GM23338 (cell line): ENCODE measurements around the gene CNTN5. TPM values are rescaled to one million over a fixed set of nuclear protein-coding genes. Genes with fewer than 3 reads are reported as not detected.

Experiments
- ATAC-seq: fragments of 200-7000 bp; cut with Tn5 transposase; 3 replicates; pipeline ENCODE4 v1.9.1; 2020
- DNase-seq: peaks from one replicate; pipeline ENCODE4 v3.0.0-alpha.2; 2015; ENCODE audit warnings: low spot score
- H2AFZ ChIP-seq: fragments of 200-600 bp; sonication (generic); 2 replicates; pipeline ENCODE4 v1.8.0; 2016; ENCODE audit warnings: antibody characterized with exemption, mild to moderate bottlenecking, moderate library complexity
- H3F3A ChIP-seq: fragments of 200-600 bp; sonication (generic); replicated peaks from 2 replicates; pipeline ENCODE4 v1.8.0; 2017; ENCODE audit warnings: antibody characterized with exemption, mixed run types, low read depth
- H3K27ac ChIP-seq: fragments of 200-600 bp; sonication (generic); 2 replicates; pipeline ENCODE4 v1.6.1; 2016; ENCODE audit warnings: low read depth
- H3K27me3 ChIP-seq: fragments of 200-600 bp; sonication (generic); 2 replicates; pipeline ENCODE4 v1.8.0; 2016; ENCODE audit warnings: mild to moderate bottlenecking, mixed run types, moderate library complexity; ENCODE audit not compliant: insufficient read depth
- H3K36me3 ChIP-seq: fragments of 200-600 bp; sonication (generic); 2 replicates; pipeline ENCODE4 v1.8.0; 2016; ENCODE audit warnings: mild to moderate bottlenecking; ENCODE audit not compliant: insufficient read depth
- H3K4me1 ChIP-seq: fragments of 200-600 bp; sonication (generic); 2 replicates; pipeline ENCODE4 v1.8.0; 2016; ENCODE audit warnings: mild to moderate bottlenecking, moderate library complexity; ENCODE audit not compliant: insufficient read depth
- H3K4me2 ChIP-seq: fragments of 200-600 bp; sonication (generic); 2 replicates; pipeline ENCODE4 v1.7.1; 2017; ENCODE audit warnings: mixed run types
- H3K4me3 ChIP-seq: fragments of 200-600 bp; sonication (generic); 2 replicates; pipeline ENCODE4 v1.6.1; 2016; ENCODE audit warnings: mixed run types
- H3K79me2 ChIP-seq: fragments of 200-600 bp; sonication (generic); replicated peaks from 2 replicates; pipeline ENCODE4 v1.8.0; 2017; ENCODE audit warnings: mild to moderate bottlenecking; ENCODE audit not compliant: insufficient read depth
- H3K9me2 ChIP-seq: fragments of 200-600 bp; sonication (generic); 2 replicates; pipeline ENCODE4 v1.8.0; 2017; ENCODE audit not compliant: insufficient read depth
- H4K20me1 ChIP-seq: fragments of 200-600 bp; sonication (generic); replicated peaks from 2 replicates; pipeline ENCODE4 v1.8.0; 2017; ENCODE audit warnings: mild to moderate bottlenecking; ENCODE audit not compliant: insufficient read depth
- H3K27ac Mint-ChIP-seq: 2 replicates; pipeline ENCODE4 v1.8.0; 2020; ENCODE audit warnings: inconsistent platforms, mild to moderate bottlenecking, moderate library complexity, mixed read lengths
- H3K27me3 Mint-ChIP-seq: 3 replicates; pipeline ENCODE4 v1.8.0; 2022; ENCODE audit warnings: low read depth, mild to moderate bottlenecking, moderate library complexity, mixed read lengths, inconsistent platforms; ENCODE audit not compliant: insufficient read depth, poor library complexity
- H3K36me3 Mint-ChIP-seq: 3 replicates; pipeline ENCODE4 v1.8.0; 2021; ENCODE audit warnings: low read depth, mild to moderate bottlenecking, inconsistent platforms, moderate library complexity, mixed read lengths
- H3K4me1 Mint-ChIP-seq: 3 replicates; pipeline ENCODE4 v1.8.0; 2020; ENCODE audit warnings: mild to moderate bottlenecking, inconsistent platforms, mixed read lengths
- H3K4me3 Mint-ChIP-seq: 3 replicates; pipeline ENCODE4 v1.8.0; 2021; ENCODE audit warnings: moderate library complexity, mild to moderate bottlenecking, inconsistent platforms, mixed read lengths
- H3K9me3 Mint-ChIP-seq: 3 replicates; pipeline ENCODE4 v1.8.0; 2020; ENCODE audit warnings: moderate library complexity, mild to moderate bottlenecking, inconsistent platforms, mixed read lengths
- CREB1 ChIP-seq: fragments of 250-450 bp; sonication (Bioruptor Pico); IDR thresholded peaks from 2 replicates; pipeline ENCODE4 v1.5.0; 2020; ENCODE audit warnings: low read depth, mild to moderate bottlenecking, moderate library complexity
- EZH2 ChIP-seq: fragments of 200-600 bp; sonication (generic); IDR thresholded peaks from one replicate; pipeline ENCODE4 v1.8.0; 2017; ENCODE audit warnings: antibody characterized with exemption, mild to moderate bottlenecking, low read depth; ENCODE audit not compliant: unreplicated experiment
- EZH2phosphoT487 ChIP-seq: fragments of 200-600 bp; sonication (generic); IDR thresholded peaks from one replicate; pipeline ENCODE4 v1.8.1; 2018; ENCODE audit warnings: antibody characterized with exemption; ENCODE audit not compliant: unreplicated experiment
- JUNB ChIP-seq: IDR thresholded peaks from one replicate; pipeline ENCODE4 v1.6.1; 2016; ENCODE audit warnings: antibody characterized with exemption; ENCODE audit not compliant: unreplicated experiment
- NANOG ChIP-seq: IDR thresholded peaks from 2 replicates; pipeline ENCODE4 v1.6.1; 2016; ENCODE audit warnings: antibody characterized with exemption, borderline replicate concordance
- POLR2AphosphoS5 ChIP-seq: IDR thresholded peaks from 2 replicates; pipeline ENCODE4 v1.6.1; 2016; ENCODE audit warnings: antibody characterized with exemption, low read depth
- STAT1 ChIP-seq: IDR thresholded peaks from one replicate; pipeline ENCODE4 v1.6.1; 2016; ENCODE audit warnings: antibody characterized with exemption; ENCODE audit not compliant: unreplicated experiment
- ZNF114 ChIP-seq: fragments of 250-450 bp; sonication (Bioruptor Pico); IDR thresholded peaks from 2 replicates; pipeline ENCODE4 v1.5.0; 2020; ENCODE audit warnings: mild to moderate bottlenecking, moderate library complexity
- ZNF331 ChIP-seq: fragments of 250-450 bp; sonication (Bioruptor Pico); IDR thresholded peaks from 2 replicates; pipeline ENCODE4 v1.5.0; 2020; ENCODE audit warnings: low read depth, mild to moderate bottlenecking, moderate library complexity
- polyA plus RNA-seq: library from polyadenylated mRNA; unstranded; fragments of >200 nt; fragmentation: Nextera tagmentation; extraction: Ambion mirVana; gene quantifications from 2 replicates; pipeline ENCODE4 v1.2.1, GENCODE V29; 2016
- total RNA-seq: library from RNA; depleted of rRNA; stranded (reverse); fragments of >200 nt; shearing (Covaris generic); gene quantifications from 2 replicates; pipeline ENCODE4 v1.2.3, GENCODE V29; 2014
- TF ChIP-seq, protein P1 (sequence below): fragments of 250-450 bp; sonication (Bioruptor Pico); IDR thresholded peaks from 2 replicates; pipeline ENCODE4 v1.5.0; 2020; ENCODE audit warnings: mild to moderate bottlenecking, moderate library complexity
- TF ChIP-seq, protein P2 (sequence below): IDR thresholded peaks from one replicate; pipeline ENCODE4 v1.6.1; 2018; ENCODE audit warnings: antibody characterized with exemption; ENCODE audit not compliant: unreplicated experiment
- TF ChIP-seq, protein P3 (sequence below), 2 experiments: fragments of 200-600 bp in 1 of 2; sonication (generic) in 1 of 2; conservative IDR thresholded peaks; 2 replicates each; pipeline versions ENCODE4 v1.5.1 to v1.6.1; 2016 to 2017; ENCODE audit warnings: antibody characterized with exemption in 2 of 2, low read depth in 2 of 2, mild to moderate bottlenecking in 2 of 2, moderate library complexity in 1 of 2
- TF ChIP-seq, protein P4 (sequence below): IDR thresholded peaks from 2 replicates; pipeline ENCODE4 v1.6.1; 2016; ENCODE audit warnings: antibody characterized with exemption

CNTN5 gene
- total and polyA plus RNA-seq, 2 experiments from 2014 or later = not detected

DNA sequence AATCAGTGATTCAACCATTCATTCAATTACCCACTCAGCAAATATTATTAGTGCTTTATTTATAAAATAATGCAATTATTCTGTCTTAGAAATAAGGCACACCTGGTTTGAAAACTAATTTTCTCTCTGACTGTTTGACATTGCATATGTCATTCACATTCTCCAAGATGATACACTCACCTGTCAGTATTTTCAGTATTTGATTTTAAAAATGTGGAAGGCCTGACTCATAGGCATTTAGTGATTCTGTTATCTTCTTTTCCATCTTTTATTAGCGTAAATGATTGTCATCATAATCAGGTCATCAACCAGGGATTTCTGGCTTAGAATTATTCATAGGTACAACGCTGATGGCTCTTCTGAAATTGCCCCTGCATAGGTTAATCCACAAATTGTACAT is 480.9 kb downstream of the CNTN5 start:
- TF ChIP-seq, protein P1, sequence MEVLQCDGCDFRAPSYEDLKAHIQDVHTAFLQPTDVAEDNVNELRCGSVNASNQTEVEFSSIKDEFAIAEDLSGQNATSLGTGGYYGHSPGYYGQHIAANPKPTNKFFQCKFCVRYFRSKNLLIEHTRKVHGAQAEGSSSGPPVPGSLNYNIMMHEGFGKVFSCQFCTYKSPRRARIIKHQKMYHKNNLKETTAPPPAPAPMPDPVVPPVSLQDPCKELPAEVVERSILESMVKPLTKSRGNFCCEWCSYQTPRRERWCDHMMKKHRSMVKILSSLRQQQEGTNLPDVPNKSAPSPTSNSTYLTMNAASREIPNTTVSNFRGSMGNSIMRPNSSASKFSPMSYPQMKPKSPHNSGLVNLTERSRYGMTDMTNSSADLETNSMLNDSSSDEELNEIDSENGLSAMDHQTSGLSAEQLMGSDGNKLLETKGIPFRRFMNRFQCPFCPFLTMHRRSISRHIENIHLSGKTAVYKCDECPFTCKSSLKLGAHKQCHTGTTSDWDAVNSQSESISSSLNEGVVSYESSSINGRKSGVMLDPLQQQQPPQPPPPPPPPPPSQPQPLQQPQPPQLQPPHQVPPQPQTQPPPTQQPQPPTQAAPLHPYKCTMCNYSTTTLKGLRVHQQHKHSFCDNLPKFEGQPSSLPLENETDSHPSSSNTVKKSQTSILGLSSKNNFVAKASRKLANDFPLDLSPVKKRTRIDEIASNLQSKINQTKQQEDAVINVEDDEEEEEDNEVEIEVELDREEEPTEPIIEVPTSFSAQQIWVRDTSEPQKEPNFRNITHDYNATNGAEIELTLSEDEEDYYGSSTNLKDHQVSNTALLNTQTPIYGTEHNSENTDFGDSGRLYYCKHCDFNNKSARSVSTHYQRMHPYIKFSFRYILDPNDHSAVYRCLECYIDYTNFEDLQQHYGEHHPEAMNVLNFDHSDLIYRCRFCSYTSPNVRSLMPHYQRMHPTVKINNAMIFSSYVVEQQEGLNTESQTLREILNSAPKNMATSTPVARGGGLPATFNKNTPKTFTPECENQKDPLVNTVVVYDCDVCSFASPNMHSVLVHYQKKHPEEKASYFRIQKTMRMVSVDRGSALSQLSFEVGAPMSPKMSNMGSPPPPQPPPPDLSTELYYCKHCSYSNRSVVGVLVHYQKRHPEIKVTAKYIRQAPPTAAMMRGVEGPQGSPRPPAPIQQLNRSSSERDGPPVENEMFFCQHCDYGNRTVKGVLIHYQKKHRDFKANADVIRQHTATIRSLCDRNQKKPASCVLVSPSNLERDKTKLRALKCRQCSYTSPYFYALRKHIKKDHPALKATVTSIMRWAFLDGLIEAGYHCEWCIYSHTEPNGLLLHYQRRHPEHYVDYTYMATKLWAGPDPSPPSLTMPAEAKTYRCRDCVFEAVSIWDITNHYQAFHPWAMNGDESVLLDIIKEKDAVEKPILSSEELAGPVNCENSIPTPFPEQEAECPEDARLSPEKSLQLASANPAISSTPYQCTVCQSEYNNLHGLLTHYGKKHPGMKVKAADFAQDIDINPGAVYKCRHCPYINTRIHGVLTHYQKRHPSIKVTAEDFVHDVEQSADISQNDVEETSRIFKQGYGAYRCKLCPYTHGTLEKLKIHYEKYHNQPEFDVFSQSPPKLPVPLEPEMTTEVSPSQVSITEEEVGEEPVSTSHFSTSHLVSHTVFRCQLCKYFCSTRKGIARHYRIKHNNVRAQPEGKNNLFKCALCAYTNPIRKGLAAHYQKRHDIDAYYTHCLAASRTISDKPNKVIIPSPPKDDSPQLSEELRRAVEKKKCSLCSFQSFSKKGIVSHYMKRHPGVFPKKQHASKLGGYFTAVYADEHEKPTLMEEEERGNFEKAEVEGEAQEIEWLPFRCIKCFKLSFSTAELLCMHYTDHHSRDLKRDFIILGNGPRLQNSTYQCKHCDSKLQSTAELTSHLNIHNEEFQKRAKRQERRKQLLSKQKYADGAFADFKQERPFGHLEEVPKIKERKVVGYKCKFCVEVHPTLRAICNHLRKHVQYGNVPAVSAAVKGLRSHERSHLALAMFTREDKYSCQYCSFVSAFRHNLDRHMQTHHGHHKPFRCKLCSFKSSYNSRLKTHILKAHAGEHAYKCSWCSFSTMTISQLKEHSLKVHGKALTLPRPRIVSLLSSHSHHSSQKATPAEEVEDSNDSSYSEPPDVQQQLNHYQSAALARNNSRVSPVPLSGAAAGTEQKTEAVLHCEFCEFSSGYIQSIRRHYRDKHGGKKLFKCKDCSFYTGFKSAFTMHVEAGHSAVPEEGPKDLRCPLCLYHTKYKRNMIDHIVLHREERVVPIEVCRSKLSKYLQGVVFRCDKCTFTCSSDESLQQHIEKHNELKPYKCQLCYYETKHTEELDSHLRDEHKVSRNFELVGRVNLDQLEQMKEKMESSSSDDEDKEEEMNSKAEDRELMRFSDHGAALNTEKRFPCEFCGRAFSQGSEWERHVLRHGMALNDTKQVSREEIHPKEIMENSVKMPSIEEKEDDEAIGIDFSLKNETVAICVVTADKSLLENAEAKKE (CRISPR knock-in tag) = no peak
- TF ChIP-seq EZH2phosphoT487 (no peak), STAT1 (no peak), CREB1 (CRISPR knock-in tag) (no peak), JUNB (no peak), ZNF331 (CRISPR knock-in tag) (no peak), EZH2 (no peak), ZNF114 (CRISPR knock-in tag) (no peak), NANOG (no peak), POLR2AphosphoS5 (no peak)
- TF ChIP-seq, protein P2, sequence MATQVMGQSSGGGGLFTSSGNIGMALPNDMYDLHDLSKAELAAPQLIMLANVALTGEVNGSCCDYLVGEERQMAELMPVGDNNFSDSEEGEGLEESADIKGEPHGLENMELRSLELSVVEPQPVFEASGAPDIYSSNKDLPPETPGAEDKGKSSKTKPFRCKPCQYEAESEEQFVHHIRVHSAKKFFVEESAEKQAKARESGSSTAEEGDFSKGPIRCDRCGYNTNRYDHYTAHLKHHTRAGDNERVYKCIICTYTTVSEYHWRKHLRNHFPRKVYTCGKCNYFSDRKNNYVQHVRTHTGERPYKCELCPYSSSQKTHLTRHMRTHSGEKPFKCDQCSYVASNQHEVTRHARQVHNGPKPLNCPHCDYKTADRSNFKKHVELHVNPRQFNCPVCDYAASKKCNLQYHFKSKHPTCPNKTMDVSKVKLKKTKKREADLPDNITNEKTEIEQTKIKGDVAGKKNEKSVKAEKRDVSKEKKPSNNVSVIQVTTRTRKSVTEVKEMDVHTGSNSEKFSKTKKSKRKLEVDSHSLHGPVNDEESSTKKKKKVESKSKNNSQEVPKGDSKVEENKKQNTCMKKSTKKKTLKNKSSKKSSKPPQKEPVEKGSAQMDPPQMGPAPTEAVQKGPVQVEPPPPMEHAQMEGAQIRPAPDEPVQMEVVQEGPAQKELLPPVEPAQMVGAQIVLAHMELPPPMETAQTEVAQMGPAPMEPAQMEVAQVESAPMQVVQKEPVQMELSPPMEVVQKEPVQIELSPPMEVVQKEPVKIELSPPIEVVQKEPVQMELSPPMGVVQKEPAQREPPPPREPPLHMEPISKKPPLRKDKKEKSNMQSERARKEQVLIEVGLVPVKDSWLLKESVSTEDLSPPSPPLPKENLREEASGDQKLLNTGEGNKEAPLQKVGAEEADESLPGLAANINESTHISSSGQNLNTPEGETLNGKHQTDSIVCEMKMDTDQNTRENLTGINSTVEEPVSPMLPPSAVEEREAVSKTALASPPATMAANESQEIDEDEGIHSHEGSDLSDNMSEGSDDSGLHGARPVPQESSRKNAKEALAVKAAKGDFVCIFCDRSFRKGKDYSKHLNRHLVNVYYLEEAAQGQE = no peak
- TF ChIP-seq, protein P3, sequence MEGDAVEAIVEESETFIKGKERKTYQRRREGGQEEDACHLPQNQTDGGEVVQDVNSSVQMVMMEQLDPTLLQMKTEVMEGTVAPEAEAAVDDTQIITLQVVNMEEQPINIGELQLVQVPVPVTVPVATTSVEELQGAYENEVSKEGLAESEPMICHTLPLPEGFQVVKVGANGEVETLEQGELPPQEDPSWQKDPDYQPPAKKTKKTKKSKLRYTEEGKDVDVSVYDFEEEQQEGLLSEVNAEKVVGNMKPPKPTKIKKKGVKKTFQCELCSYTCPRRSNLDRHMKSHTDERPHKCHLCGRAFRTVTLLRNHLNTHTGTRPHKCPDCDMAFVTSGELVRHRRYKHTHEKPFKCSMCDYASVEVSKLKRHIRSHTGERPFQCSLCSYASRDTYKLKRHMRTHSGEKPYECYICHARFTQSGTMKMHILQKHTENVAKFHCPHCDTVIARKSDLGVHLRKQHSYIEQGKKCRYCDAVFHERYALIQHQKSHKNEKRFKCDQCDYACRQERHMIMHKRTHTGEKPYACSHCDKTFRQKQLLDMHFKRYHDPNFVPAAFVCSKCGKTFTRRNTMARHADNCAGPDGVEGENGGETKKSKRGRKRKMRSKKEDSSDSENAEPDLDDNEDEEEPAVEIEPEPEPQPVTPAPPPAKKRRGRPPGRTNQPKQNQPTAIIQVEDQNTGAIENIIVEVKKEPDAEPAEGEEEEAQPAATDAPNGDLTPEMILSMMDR (conservative IDR thresholded peaks at IDR 0.05; ENCODE audit: low read depth in 2 of 2) = no peak
- TF ChIP-seq, protein P4, sequence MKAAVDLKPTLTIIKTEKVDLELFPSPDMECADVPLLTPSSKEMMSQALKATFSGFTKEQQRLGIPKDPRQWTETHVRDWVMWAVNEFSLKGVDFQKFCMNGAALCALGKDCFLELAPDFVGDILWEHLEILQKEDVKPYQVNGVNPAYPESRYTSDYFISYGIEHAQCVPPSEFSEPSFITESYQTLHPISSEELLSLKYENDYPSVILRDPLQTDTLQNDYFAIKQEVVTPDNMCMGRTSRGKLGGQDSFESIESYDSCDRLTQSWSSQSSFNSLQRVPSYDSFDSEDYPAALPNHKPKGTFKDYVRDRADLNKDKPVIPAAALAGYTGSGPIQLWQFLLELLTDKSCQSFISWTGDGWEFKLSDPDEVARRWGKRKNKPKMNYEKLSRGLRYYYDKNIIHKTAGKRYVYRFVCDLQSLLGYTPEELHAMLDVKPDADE = no peak
- H3K36me3 Mint-ChIP-seq = no peaks in the 10 kb centered on the region
- no peak for ATAC-seq

More for the DNA sequence above, 480.9 kb downstream of the CNTN5 start:
- no peaks in the 10 kb centered on the region for H3K9me2 ChIP-seq
- H2AFZ ChIP-seq = no peak overlapping the region
- DNase-seq = no peak
- peaks cover 10% of the 10 kb centered on the region; the same call in 1 of the 2 replicates for H3K4me1 ChIP-seq
- H3F3A ChIP-seq = no peaks in the 10 kb centered on the region
- peaks cover 2% of the 10 kb centered on the region for H3K27me3 Mint-ChIP-seq
- H4K20me1 ChIP-seq = no peaks in the 10 kb centered on the region
- H3K4me1 Mint-ChIP-seq = peaks cover 10% of the 10 kb centered on the region
- H3K27me3 ChIP-seq = no peaks in the 10 kb centered on the region
- no peaks in the 10 kb centered on the region for H3K9me3 Mint-ChIP-seq
- H3K79me2 ChIP-seq = no peaks in the 10 kb centered on the region
- H3K4me2 ChIP-seq = no peak overlapping the region
- H3K4me3 ChIP-seq = no peak overlapping the region
- H3K27ac Mint-ChIP-seq = no peak overlapping the region
- no peaks in the 10 kb centered on the region for H3K36me3 ChIP-seq
- H3K27ac ChIP-seq = no peak overlapping the region
- no peak overlapping the region for H3K4me3 Mint-ChIP-seq
